ENCODE measurements around the gene DAGLA.

GRCh38 chr11:61713464-61713863 is 33.3 kb downstream of the DAGLA start:
- no peak for TF ChIP-seq ZNF121 (CRISPR knock-in tag; IDR thresholded peaks at IDR 0.05)
- no peak for TF ChIP-seq ZNF138 (CRISPR knock-in tag; conservative IDR thresholded peaks at IDR 0.05)
- TF ChIP-seq JAZF1 (CRISPR knock-in tag; IDR thresholded peaks at IDR 0.05), result no peak
- no peak for TF ChIP-seq CTCF (IDR thresholded peaks at IDR 0.05)
- no peak for TF ChIP-seq CDX4 (CRISPR knock-in tag; IDR thresholded peaks at IDR 0.05; ENCODE audit: borderline replicate concordance)

Data from WTC11 (cell line).